ENCODE results near the gene GAPVD1.

GRCh38 chr9:125337236-125337635, 75.6 kb downstream of the GAPVD1 start:
- TF ChIP-seq EZH2 (IDR thresholded peaks at IDR 0.05; ENCODE audit: low read length, unreplicated experiment) (no peak), CTCF (conservative IDR thresholded peaks at IDR 0.05; ENCODE audit: low read depth, low read length) (no peak)

All from PC-3 (cell line).